A549 (cell line): ENCODE results near the gene HEXB. TPM values are rescaled to one million over a fixed set of nuclear protein-coding genes. Genes with fewer than 3 reads are reported as not detected.
"Not testable (repeated sequence)": the region's sequence is repeated elsewhere in the genome, so short reads cannot be mapped to it uniquely, and the experiment has no call there.

Experiments used
- ATAC-seq, 2 experiments: fragments of 200-7000 bp in 1 of 2; fragments of >200 bp in 1 of 2; cut with Nextera tagmentation in 1 of 2; cut with Tn5 transposase in 1 of 2; 3 replicates each; pipeline versions ENCODE4 v1.8.0 to v1.9.1; 2018 to 2020; ENCODE audit warnings: mild to moderate bottlenecking in 1 of 2, moderate library complexity in 1 of 2
- CTCF ChIA-PET: fragments of 300-600 bp; sonication (Branson Sonifier 250); formaldehyde crosslinking; extraction: SDS; loops from one replicate; lab custom pipeline; 2021; ENCODE audit warnings: antibody characterized with exemption, inconsistent platforms; lab: Yijun Ruan, JAX
- POLR2A ChIA-PET: fragments of 350-600 bp; formaldehyde crosslinking; extraction: SDS; loops from one replicate; lab custom pipeline; 2021; ENCODE audit warnings: antibody characterized with exemption, inconsistent platforms; lab: Yijun Ruan, JAX
- DNase-seq, 2 experiments: peaks; one replicate each; pipeline versions ENCODE4 v3.0.0 to v3.0.0-alpha.2; 2011 to 2016; ENCODE audit warnings: low read depth in 1 of 2, low spot score in 1 of 2
- FAIRE-seq: peaks from 2 replicates; lab custom pipeline; 2011; peaks lifted over from hg19 to GRCh38; lab: Jason Lieb, UNC
- H3K27ac ChIP-seq, 2 experiments: fragments of >200 bp; sonication (Bioruptor Twin); formaldehyde crosslinking; 3 replicates each; pipeline ENCODE4 v1.5.1; 2016 to 2017
- H3K4me1 ChIP-seq: fragments of >200 bp; sonication (Bioruptor Twin); formaldehyde crosslinking; 3 replicates; pipeline ENCODE4 v1.6.1; 2016
- H3K4me2 ChIP-seq: fragments of >200 bp; sonication (Bioruptor Twin); formaldehyde crosslinking; 3 replicates; pipeline ENCODE4 v1.6.1; 2016
- H3K4me3 ChIP-seq: fragments of >200 bp; sonication (Bioruptor Twin); formaldehyde crosslinking; 3 replicates; pipeline ENCODE4 v1.5.1; 2016
- H3K9me3 ChIP-seq: fragments of >200 bp; sonication (Bioruptor Twin); formaldehyde crosslinking; 3 replicates; pipeline ENCODE4 v1.6.1; 2016
- BHLHE40 ChIP-seq: IDR thresholded peaks from 2 replicates; pipeline ENCODE4 v1.6.1; 2012; ENCODE audit warnings: low read depth, low read length, inconsistent platforms
- CBX2 ChIP-seq: fragments of 200-600 bp; sonication (generic); IDR thresholded peaks from 2 replicates; pipeline ENCODE4 v1.6.1; 2016; ENCODE audit warnings: low read depth, mild to moderate bottlenecking, borderline replicate concordance
- CBX8 ChIP-seq: fragments of 200-600 bp; sonication (generic); IDR thresholded peaks from 2 replicates; pipeline ENCODE4 v1.6.1; 2016
- CHD2 ChIP-seq: fragments of 150-350 bp; IDR thresholded peaks from 2 replicates; pipeline ENCODE4 v1.6.1; 2014; ENCODE audit warnings: low read length; ENCODE audit not compliant: partially characterized antibody
- EHF ChIP-seq: fragments of 250-450 bp; sonication (Bioruptor Pico); IDR thresholded peaks from 2 replicates; pipeline ENCODE4 v1.5.0; 2020; ENCODE audit warnings: mild to moderate bottlenecking
- EHMT2 ChIP-seq: fragments of 200-600 bp; sonication (generic); IDR thresholded peaks from 2 replicates; pipeline ENCODE4 v1.6.1; 2016; ENCODE audit warnings: antibody characterized with exemption, low read depth, mild to moderate bottlenecking, moderate library complexity
- FOSB ChIP-seq: fragments of 250-450 bp; sonication (Bioruptor Pico); IDR thresholded peaks from 2 replicates; pipeline ENCODE4 v1.5.0; 2020; ENCODE audit warnings: mild to moderate bottlenecking, moderate library complexity
- FOXS1 ChIP-seq: fragments of 250-450 bp; sonication (Bioruptor Pico); IDR thresholded peaks from 2 replicates; pipeline ENCODE4 v1.5.0; 2020; ENCODE audit warnings: mild to moderate bottlenecking, moderate library complexity
- HOXB13 ChIP-seq: fragments of 250-450 bp; sonication (Bioruptor Pico); IDR thresholded peaks from 2 replicates; pipeline ENCODE4 v1.5.0; 2020; ENCODE audit warnings: low read depth, mild to moderate bottlenecking, moderate library complexity
- HOXB5 ChIP-seq: fragments of 250-450 bp; sonication (Bioruptor Pico); IDR thresholded peaks from 2 replicates; pipeline ENCODE4 v1.5.0; 2020; ENCODE audit warnings: mild to moderate bottlenecking, moderate library complexity
- JUN ChIP-seq, 2 experiments: fragments of >200 bp; sonication (Bioruptor Twin); formaldehyde crosslinking; IDR thresholded peaks; 2 replicates in 1 of 2; 3 replicates in 1 of 2; pipeline ENCODE4 v1.6.1; 2016 to 2017
- JUNB ChIP-seq: fragments of >200 bp; sonication (Bioruptor Twin); formaldehyde crosslinking; IDR thresholded peaks from 2 replicates; pipeline ENCODE4 v1.6.1; 2016
- KDM1A ChIP-seq: fragments of 200-600 bp; sonication (generic); IDR thresholded peaks from 2 replicates; pipeline ENCODE4 v1.6.1; 2016; ENCODE audit warnings: low read depth, mild to moderate bottlenecking
- MAZ ChIP-seq: fragments of 150-350 bp; IDR thresholded peaks from 2 replicates; pipeline ENCODE4 v1.6.1; 2014; ENCODE audit warnings: antibody characterized with exemption, low read depth, low read length, borderline replicate concordance
- NFE2L2 ChIP-seq: fragments of 150-350 bp; conservative IDR thresholded peaks from 2 replicates; pipeline ENCODE4 v1.6.1; 2014; ENCODE audit warnings: low read length
- POLR2AphosphoS2 ChIP-seq: conservative IDR thresholded peaks from 2 replicates; pipeline ENCODE4 v1.6.1; 2012; ENCODE audit warnings: low read length, improper control_type of control experiment, inconsistent platforms
- RCOR1 ChIP-seq: fragments of 150-350 bp; IDR thresholded peaks from 2 replicates; pipeline ENCODE4 v1.6.1; 2014; ENCODE audit warnings: antibody characterized with exemption, low read length, low read depth
- RFX5 ChIP-seq: fragments of 450-650 bp; IDR thresholded peaks from 2 replicates; pipeline ENCODE4 v1.7.1; 2014; ENCODE audit warnings: antibody characterized with exemption, mild to moderate bottlenecking, moderate library complexity
- RNF2 ChIP-seq: fragments of 200-600 bp; sonication (generic); IDR thresholded peaks from 2 replicates; pipeline ENCODE4 v1.6.1; 2016; ENCODE audit warnings: low read depth, mild to moderate bottlenecking, antibody characterized with exemption, moderate library complexity, borderline replicate concordance
- SREBF2 ChIP-seq: fragments of 450-650 bp; IDR thresholded peaks from 2 replicates; pipeline ENCODE4 v1.6.1; 2014; ENCODE audit warnings: mild to moderate bottlenecking, moderate library complexity
- TFCP2L1 ChIP-seq: fragments of 250-450 bp; sonication (Bioruptor Pico); IDR thresholded peaks from 2 replicates; pipeline ENCODE4 v1.5.0; 2021; ENCODE audit warnings: mild to moderate bottlenecking
- TP53 ChIP-seq: fragments of 250-450 bp; sonication (Bioruptor Pico); IDR thresholded peaks from 2 replicates; pipeline ENCODE4 v1.5.0; 2021; ENCODE audit warnings: mild to moderate bottlenecking, moderate library complexity
- ZC3H11A ChIP-seq: fragments of 450-650 bp; IDR thresholded peaks from 2 replicates; pipeline ENCODE4 v1.6.1; 2014; ENCODE audit warnings: antibody characterized with exemption, mild to moderate bottlenecking
- ZFP36 ChIP-seq: fragments of 450-650 bp; IDR thresholded peaks from 2 replicates; pipeline ENCODE4 v1.6.1; 2014; ENCODE audit warnings: borderline replicate concordance; ENCODE audit not compliant: partially characterized antibody
- ZNF302 ChIP-seq: fragments of 250-450 bp; sonication (Bioruptor Pico); IDR thresholded peaks from 2 replicates; pipeline ENCODE4 v1.9.0; 2021; ENCODE audit warnings: inconsistent platforms, mild to moderate bottlenecking, moderate library complexity
- ZSCAN20 ChIP-seq: fragments of 250-450 bp; sonication (Bioruptor Pico); IDR thresholded peaks from 2 replicates; pipeline ENCODE4 v1.8.0; 2022; ENCODE audit warnings: mild to moderate bottlenecking, moderate library complexity
- WGBS: methylation state at CpG from one replicate; pipeline ENCODE4 v1.1.6; 2017; ENCODE audit errors: missing lambda C conversion rate; 5-methylcytosine and 5-hydroxymethylcytosine counted together
- polyA plus RNA-seq, 4 experiments: library from polyadenylated mRNA; depleted of rRNA in 3 of 4; stranded (reverse); fragments of >200 nt; fragmentation: RNase III in 1 of 4; extraction: RNeasy Plus Mini Kit Qiagen cat#74134 plus additional on column Dnase treatment in 1 of 4; gene quantifications; 2 replicates in 3 of 4; 3 replicates in 1 of 4; pipeline ENCODE4 v1.2.3, GENCODE V29; 2011 to 2017
- TF ChIP-seq, protein P1 (sequence below): IDR thresholded peaks from 2 replicates; pipeline ENCODE4 v1.6.1; 2012; ENCODE audit warnings: low read depth, borderline replicate concordance
- TF ChIP-seq, protein P2 (sequence below): fragments of 250-450 bp; sonication (Bioruptor Pico); IDR thresholded peaks from 2 replicates; pipeline ENCODE4 v1.5.0; 2021; ENCODE audit warnings: mild to moderate bottlenecking, moderate library complexity, borderline replicate concordance
- TF ChIP-seq, protein P3 (sequence below): IDR thresholded peaks from 2 replicates; pipeline ENCODE4 v1.6.1; 2012

Gene HEXB
- polyA plus RNA-seq, 2 of the 4 experiments (the other 2 are of a cell fraction), result 83.5 to 153 TPM

DNA sequence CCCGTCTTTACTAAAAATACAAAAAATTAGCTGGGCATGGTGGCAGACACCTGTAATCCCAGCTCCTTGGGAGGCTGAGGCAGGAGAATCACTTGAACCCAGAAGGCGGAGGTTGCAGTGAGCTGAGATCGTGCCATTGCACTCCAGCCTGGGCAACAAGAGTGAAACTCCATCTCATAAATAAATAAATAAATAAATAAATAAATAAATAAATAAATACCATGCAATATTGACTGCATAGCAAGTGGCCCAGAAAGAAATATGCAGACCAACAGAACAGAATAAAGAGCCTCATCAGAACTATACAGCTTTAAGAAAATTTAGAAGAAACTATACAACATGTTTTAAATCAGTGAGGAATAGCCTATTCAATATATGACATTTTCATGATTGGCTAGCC lies 6.9 kb upstream of the HEXB start:
- H3K9me3 ChIP-seq, DNase-seq: not testable (repeated sequence)
- peak; percentile 75 for TF ChIP-seq ZC3H11A
- TF ChIP-seq, all 56 proteins: peak for 1; not testable (repeated sequence) for 55
- H3K27ac ChIP-seq, POLR2A ChIA-PET, ATAC-seq, H3K4me1 ChIP-seq, FAIRE-seq, H3K4me3 ChIP-seq, H3K4me2 ChIP-seq: not testable (repeated sequence)
- WGBS, result 72% methylated on average over 3 of the region's 3 CpGs
- CTCF ChIA-PET, result interaction anchor here (1.3 kb wide), 1 partner anchor 372 kb away, joined by 4 read pairs; no protein-coding TSS in a partner anchor

DNA sequence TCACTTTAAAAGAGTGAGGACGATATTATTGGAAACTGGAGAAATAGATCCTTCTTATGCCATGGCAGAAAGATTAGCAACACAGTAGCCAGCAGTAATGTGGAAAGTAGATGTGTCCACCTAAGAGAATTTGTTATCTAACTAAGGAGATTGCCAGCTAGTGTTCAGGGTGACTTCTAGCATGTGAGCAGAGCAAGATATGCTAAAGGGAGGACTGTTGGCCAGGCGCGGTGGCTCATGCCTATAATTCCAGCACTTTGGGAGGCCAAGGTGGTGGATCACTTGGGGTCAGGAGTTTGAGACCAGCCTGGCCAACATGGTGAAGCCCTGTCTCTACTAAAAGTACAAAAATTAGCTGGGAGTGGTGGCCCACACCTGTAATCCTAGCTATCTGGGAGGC lies 5.7 kb upstream of the HEXB start:
- H3K4me1 ChIP-seq, H3K9me3 ChIP-seq, POLR2A ChIA-PET, DNase-seq, CTCF ChIA-PET, H3K27ac ChIP-seq, H3K4me2 ChIP-seq, H3K4me3 ChIP-seq, FAIRE-seq, ATAC-seq: not testable (repeated sequence)
- WGBS, result 70% methylated on average over 3 of the region's 3 CpGs

DNA sequence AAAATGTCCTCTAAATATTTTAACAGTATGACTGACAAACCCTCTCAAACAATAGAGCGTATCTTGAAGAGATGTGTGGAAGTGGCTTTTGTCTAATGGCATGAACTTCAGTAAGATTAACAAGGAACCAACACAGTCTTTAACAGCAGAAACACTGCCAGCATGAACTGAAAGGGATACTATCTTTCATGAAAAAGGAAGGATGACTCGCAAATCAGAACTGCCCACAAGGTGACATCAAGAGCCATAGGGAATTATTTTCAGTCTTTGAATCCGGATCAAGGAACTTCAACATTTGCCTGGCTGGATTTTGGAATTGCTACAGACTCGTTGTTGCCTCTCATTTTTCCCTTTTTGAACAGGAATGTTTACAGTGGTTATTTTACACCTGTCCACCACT lies 5.1 kb upstream of the HEXB start:
- ATAC-seq (no peak), DNase-seq (no peak), FAIRE-seq (no peak)
- Histone ChIP-seq H3K4me1 (no peaks in the 10 kb centered on the region), H3K4me2 (no peak overlapping the region), H3K27ac (no peak overlapping the region), H3K9me3 (no peaks in the 10 kb centered on the region), H3K4me3 (no peak overlapping the region)
- 47% methylated on average over 4 of the region's 4 CpGs for WGBS
- ChIA-PET CTCF (interaction anchor here (1.1 kb wide), 1 partner anchor 1089 kb away, joined by 3 read pairs; no protein-coding TSS in a partner anchor), POLR2A (no interaction called here)
- TF ChIP-seq CBX8 (no peak), TFCP2L1 (CRISPR knock-in tag) (no peak), JUNB (no peak), HOXB13 (CRISPR knock-in tag) (no peak), SREBF2 (no peak), KDM1A (no peak), CHD2 (no peak), POLR2AphosphoS2 (no peak), HOXB5 (CRISPR knock-in tag) (no peak)
- TF ChIP-seq, protein P1, sequence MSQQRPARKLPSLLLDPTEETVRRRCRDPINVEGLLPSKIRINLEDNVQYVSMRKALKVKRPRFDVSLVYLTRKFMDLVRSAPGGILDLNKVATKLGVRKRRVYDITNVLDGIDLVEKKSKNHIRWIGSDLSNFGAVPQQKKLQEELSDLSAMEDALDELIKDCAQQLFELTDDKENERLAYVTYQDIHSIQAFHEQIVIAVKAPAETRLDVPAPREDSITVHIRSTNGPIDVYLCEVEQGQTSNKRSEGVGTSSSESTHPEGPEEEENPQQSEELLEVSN, result no peak
- TF ChIP-seq, protein P2, sequence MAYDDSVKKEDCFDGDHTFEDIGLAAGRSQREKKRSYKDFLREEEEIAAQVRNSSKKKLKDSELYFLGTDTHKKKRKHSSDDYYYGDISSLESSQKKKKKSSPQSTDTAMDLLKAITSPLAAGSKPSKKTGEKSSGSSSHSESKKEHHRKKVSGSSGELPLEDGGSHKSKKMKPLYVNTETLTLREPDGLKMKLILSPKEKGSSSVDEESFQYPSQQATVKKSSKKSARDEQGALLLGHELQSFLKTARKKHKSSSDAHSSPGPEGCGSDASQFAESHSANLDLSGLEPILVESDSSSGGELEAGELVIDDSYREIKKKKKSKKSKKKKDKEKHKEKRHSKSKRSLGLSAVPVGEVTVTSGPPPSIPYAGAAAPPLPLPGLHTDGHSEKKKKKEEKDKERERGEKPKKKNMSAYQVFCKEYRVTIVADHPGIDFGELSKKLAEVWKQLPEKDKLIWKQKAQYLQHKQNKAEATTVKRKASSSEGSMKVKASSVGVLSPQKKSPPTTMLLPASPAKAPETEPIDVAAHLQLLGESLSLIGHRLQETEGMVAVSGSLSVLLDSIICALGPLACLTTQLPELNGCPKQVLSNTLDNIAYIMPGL, result no peak

DNA sequence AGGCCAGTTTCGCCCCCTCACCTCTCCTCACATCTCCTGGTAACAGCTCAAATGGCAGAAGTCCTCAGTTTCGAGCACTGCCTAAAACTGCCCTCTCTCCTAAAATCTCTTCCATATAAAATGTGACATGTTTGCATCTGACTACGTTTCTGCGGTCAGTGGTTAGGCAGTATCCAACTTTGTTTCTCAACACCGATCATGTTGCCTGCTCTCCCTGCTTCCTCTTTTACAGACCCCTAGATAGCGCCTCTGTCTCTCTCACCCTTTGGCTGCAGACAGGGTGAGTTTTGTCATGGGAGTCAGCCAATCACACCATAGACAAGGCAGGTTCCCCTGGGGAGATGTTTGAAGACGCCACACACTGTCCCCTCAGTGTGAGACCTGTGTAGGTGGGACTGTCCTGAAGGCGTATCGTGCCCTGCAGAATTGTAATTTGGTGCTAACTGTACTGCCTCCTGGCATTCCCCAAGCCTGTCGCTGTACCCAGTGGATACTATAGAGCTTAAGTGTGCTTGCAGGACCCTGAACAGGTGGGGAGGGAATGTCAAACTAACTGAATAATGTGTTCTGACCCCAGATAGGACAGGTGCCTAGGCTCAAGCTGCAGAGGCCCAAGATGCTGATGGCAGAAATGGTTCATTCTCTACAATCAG lies 1.1 kb downstream of the HEXB start:
- H3K9me3 ChIP-seq, result no peaks in the 10 kb centered on the region
- WGBS, result 88% methylated on average over 10 of the region's 10 CpGs
- FAIRE-seq (no peak), DNase-seq (no peak), ATAC-seq (no peak; a peak in 2 of 6 replicates)
- H3K27ac ChIP-seq, result peak overlapping the region; percentile 84 to 100; a peak in 5 of 6 replicates
- peak overlapping the region; percentile 89 for H3K4me3 ChIP-seq
- ChIA-PET CTCF (interaction anchor here (1.0 to 1.2 kb wide), 2 partner anchors 13 to 33 kb away, joined by 3 read pairs; no protein-coding TSS in a partner anchor), POLR2A (interaction anchor here (0.5 to 1.4 kb wide), 2 partner anchors 13 to 87 kb away, joined by 3 to 4 read pairs; no protein-coding TSS in a partner anchor)
- peak overlapping the region; percentile 78 for H3K4me2 ChIP-seq
- peaks cover 12% of the 10 kb centered on the region; the same call in 2 of the 3 replicates for H3K4me1 ChIP-seq
- no peak for TF ChIP-seq RFX5
- no peak for TF ChIP-seq JUN (IDR thresholded peaks at IDR 0.05)
- no peak for TF ChIP-seq BHLHE40
- TF ChIP-seq RCOR1, result no peak
- TF ChIP-seq ZFP36, result no peak
- no peak for TF ChIP-seq EHMT2
- TF ChIP-seq EHF (CRISPR knock-in tag), result no peak
- no peak for TF ChIP-seq TP53
- TF ChIP-seq ZSCAN20 (CRISPR knock-in tag), result no peak
- TF ChIP-seq FOSB (CRISPR knock-in tag), result no peak
- TF ChIP-seq RNF2, result no peak
- TF ChIP-seq MAZ, result no peak
- no peak for TF ChIP-seq ZNF302 (CRISPR knock-in tag)
- TF ChIP-seq, protein P3, sequence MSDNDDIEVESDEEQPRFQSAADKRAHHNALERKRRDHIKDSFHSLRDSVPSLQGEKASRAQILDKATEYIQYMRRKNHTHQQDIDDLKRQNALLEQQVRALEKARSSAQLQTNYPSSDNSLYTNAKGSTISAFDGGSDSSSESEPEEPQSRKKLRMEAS, result no peak
- TF ChIP-seq NFE2L2, result no peak
- no peak for TF ChIP-seq POLR2AphosphoS2
- no peak for TF ChIP-seq CBX2
- no peak for TF ChIP-seq FOXS1
- TF ChIP-seq CHD2, result no peak
